ENCODE data around the gene HCST.
A peak's percentile ranks its signal among the peaks of the same experiment; 100 is the strongest.

The HCST gene

GRCh38 chr19:35928507-35928906 is 26.2 kb downstream of the HCST start:
- no peak overlapping the region for H3K4me3 ChIP-seq (replicated peaks; ENCODE audit: low read depth, low read length)
- TF ChIP-seq CTCF (IDR thresholded peaks at IDR 0.05; ENCODE audit: low read length, missing control alignments): no peak
- no peak for DNase-seq (ENCODE audit: low read depth)

GRCh38 chr19:35929876-35930275 is 27.5 kb downstream of the HCST start:
- H3K4me3 ChIP-seq (replicated peaks; ENCODE audit: low read depth, low read length): no peak overlapping the region
- DNase-seq (ENCODE audit: low read depth): no peak
- TF ChIP-seq CTCF (IDR thresholded peaks at IDR 0.05; ENCODE audit: low read length, missing control alignments): no peak

GRCh38 chr19:35931161-35931873 is 29.0 kb downstream of the HCST start:
- peak; percentile 85 for TF ChIP-seq CTCF (IDR thresholded peaks at IDR 0.05; ENCODE audit: low read length, missing control alignments)
- H3K4me3 ChIP-seq (replicated peaks; ENCODE audit: low read depth, low read length): peak overlapping the region; percentile 27
- peak; percentile 100 for DNase-seq (ENCODE audit: low read depth)

- H3K4me3 ChIP-seq (replicated peaks; ENCODE audit: low read depth, low read length): no peak overlapping the region
- TF ChIP-seq CTCF (IDR thresholded peaks at IDR 0.05; ENCODE audit: low read length, missing control alignments): no peak
- no peak for DNase-seq (ENCODE audit: low read depth)
Observed at GRCh38 chr19:35931874-35932202, 29.5 kb downstream of the HCST start.

- TF ChIP-seq CTCF (IDR thresholded peaks at IDR 0.05; ENCODE audit: low read length, missing control alignments): no peak
- no peak for DNase-seq (ENCODE audit: low read depth)
Observed at GRCh38 chr19:35932291-35932936, 30.1 kb downstream of the HCST start.

GRCh38 chr19:35935911-35936737 is 33.8 kb downstream of the HCST start, which contains the start of gene LRFN3:
LRFN3 (plus strand) TSS chr19:35936374; CDS start chr19:35939426, 3,052 bp downstream.
- peak within 1 kb of the TSS; percentile 78 for H3K4me3 ChIP-seq (replicated peaks; ENCODE audit: low read depth, low read length)
- TF ChIP-seq CTCF (IDR thresholded peaks at IDR 0.05; ENCODE audit: low read length, missing control alignments): no peak
- DNase-seq (ENCODE audit: low read depth): peak; percentile 75

More at GRCh38 chr19:35932291-35932936, 30.1 kb downstream of the HCST start:
- no peak overlapping the region for H3K4me3 ChIP-seq (replicated peaks; ENCODE audit: low read depth, low read length)

Data from fibroblast of pulmonary artery (primary cell).